ENCODE data around the gene MKKS. TPM values are rescaled to one million over a fixed set of nuclear protein-coding genes. Genes with fewer than 3 reads are reported as not detected.

The MKKS gene
- total and polyA plus RNA-seq, 2 of the 13 experiments (the other 11 are each of a cell fraction or from before 2014, with no cell fraction given) = 26.7 to 34.5 TPM

- TF ChIP-seq ZNF710 (CRISPR knock-in tag; IDR thresholded peaks at IDR 0.05; ENCODE audit: borderline replicate concordance) (no peak), ZNF460 (CRISPR knock-in tag; IDR thresholded peaks at IDR 0.05; ENCODE audit: borderline replicate concordance) (no peak), RBAK (CRISPR knock-in tag; IDR thresholded peaks at IDR 0.05) (no peak), ZNF792 (CRISPR knock-in tag; IDR thresholded peaks at IDR 0.05) (no peak), PITX1 (CRISPR knock-in tag; IDR thresholded peaks at IDR 0.05) (no peak), ZNF383 (CRISPR knock-in tag; IDR thresholded peaks at IDR 0.05; ENCODE audit: borderline replicate concordance) (no peak), MEIS2 (CRISPR knock-in tag; IDR thresholded peaks at IDR 0.05) (no peak), HOMEZ (CRISPR knock-in tag; IDR thresholded peaks at IDR 0.05; ENCODE audit: low read depth) (peak; percentile 84; the same call in 1 of the 2 replicates), ZNF672 (CRISPR knock-in tag; IDR thresholded peaks at IDR 0.05) (no peak), POGZ (CRISPR knock-in tag; IDR thresholded peaks at IDR 0.05) (0 out of 2 replicates have a peak, but pooled peaks have one; percentile 49), ZBTB14 (CRISPR knock-in tag; IDR thresholded peaks at IDR 0.05) (no peak), ZNF563 (CRISPR knock-in tag; IDR thresholded peaks at IDR 0.05) (no peak), ZNF282 (IDR thresholded peaks at IDR 0.05; ENCODE audit: partially characterized antibody) (no peak)
Observed at GRCh38 chr20:10430704-10431103, 3.3 kb downstream of the MKKS start (continued).

All from HepG2 (cell line).